Neural cell (in vitro differentiated cells): ENCODE data around the gene IL17D.

Experiments
- CTCF ChIP-seq: fragments of 450-650 bp; IDR thresholded peaks from 2 replicates; pipeline ENCODE4 v1.5.1; 2014; ENCODE audit warnings: antibody characterized with exemption, mild to moderate bottlenecking, moderate library complexity; ENCODE audit not compliant: poor library complexity, severe bottlenecking
- EP300 ChIP-seq: fragments of 450-650 bp; conservative IDR thresholded peaks from 2 replicates; pipeline ENCODE4 v1.6.1; 2014; ENCODE audit warnings: antibody characterized with exemption, mild to moderate bottlenecking, moderate library complexity; ENCODE audit not compliant: poor library complexity, severe bottlenecking
- EZH2 ChIP-seq: fragments of 200-600, 300-800 bp; shearing (Covaris generic), sonication (generic); IDR thresholded peaks from 2 replicates; pipeline ENCODE4 v1.6.1; 2014; ENCODE audit warnings: antibody characterized with exemption, low read length, borderline replicate concordance, mild to moderate bottlenecking; ENCODE audit not compliant: insufficient read depth, poor library complexity, severe bottlenecking
- POLR2AphosphoS5 ChIP-seq: IDR thresholded peaks from 2 replicates; pipeline ENCODE4 v1.6.1; 2012

GRCh38 chr13:20689291-20689690 is 14.2 kb upstream of the IL17D start:
- TF ChIP-seq CTCF (no peak), EP300 (no peak), POLR2AphosphoS5 (no peak), EZH2 (no peak)
